Lung (tissue), 12 donors: ENCODE measurements around the gene SLC7A8. TPM values are rescaled to one million over a fixed set of nuclear protein-coding genes. Genes with fewer than 3 reads are reported as not detected.

Experiments
- ATAC-seq: fragments of 200-7000 bp; cut with Tn5 transposase; one replicate; pipeline ENCODE4 v1.9.1; 2020; ENCODE audit warnings: moderate number of reproducible peaks; ENCODE audit not compliant: insufficient read depth, low FRiP score
- DNase-seq, 3 donors: peaks; one replicate each; pipeline ENCODE4 v3.0.0-alpha.2; 2013 to 2017
- H3K27ac ChIP-seq, 2 donors: one replicate each; pipeline ENCODE4 v1.5.1; 2013; ENCODE audit warnings: mild to moderate bottlenecking in 2 of 2, moderate library complexity in 2 of 2, control low read depth in 1 of 2, inconsistent platforms in 1 of 2, low read depth in 1 of 2, low read length in 1 of 2
- H3K27me3 ChIP-seq, 3 donors: one replicate each; pipeline ENCODE4 v1.5.1; 2013; ENCODE audit warnings: low read length in 2 of 3; ENCODE audit not compliant: control insufficient read depth in 3 of 3, insufficient read depth in 3 of 3
- H3K36me3 ChIP-seq, 4 donors: one replicate each; pipeline ENCODE4 v1.5.1; 2013; ENCODE audit warnings: low read length in 4 of 4, mild to moderate bottlenecking in 1 of 4, moderate library complexity in 1 of 4; ENCODE audit not compliant: control insufficient read depth in 4 of 4, insufficient read depth in 4 of 4
- H3K4me1 ChIP-seq, 5 donors: one replicate each; pipeline ENCODE4 v1.5.1; 2013; ENCODE audit warnings: low read length in 5 of 5, mild to moderate bottlenecking in 2 of 5, moderate library complexity in 1 of 5; ENCODE audit not compliant: control insufficient read depth in 5 of 5, insufficient read depth in 5 of 5
- H3K4me3 ChIP-seq: one replicate; pipeline ENCODE4 v1.5.1; 2013; ENCODE audit warnings: mild to moderate bottlenecking, control low read depth, moderate library complexity
- H3K9ac ChIP-seq, 2 donors: one replicate each; pipeline ENCODE4 v1.5.1; 2013; ENCODE audit warnings: low read length in 2 of 2, control low read depth in 1 of 2; ENCODE audit not compliant: insufficient read depth in 1 of 2
- H3K9me3 ChIP-seq, 4 donors: one replicate each; pipeline ENCODE4 v1.5.1; 2013; ENCODE audit warnings: low read length in 3 of 4, mild to moderate bottlenecking in 1 of 4, moderate library complexity in 1 of 4; ENCODE audit not compliant: control insufficient read depth in 4 of 4, insufficient read depth in 3 of 4
- WGBS, 2 donors: extraction: QIAGEN DNeasy Blood & Tissue Kit; methylation state at CpG; one replicate each; pipeline ENCODE4 v1.1.7; 2013; 5-methylcytosine and 5-hydroxymethylcytosine counted together
- polyA plus RNA-seq, 2 donors: library from polyadenylated mRNA; stranded (reverse); fragments of 200-250 nt; gene quantifications; one replicate each; pipeline ENCODE4 v1.2.1, GENCODE V29; 2013
- total RNA-seq, 2 donors: library from RNA; depleted of rRNA in 1 of 2; stranded (reverse); fragments of >200 nt in 1 of 2; gene quantifications; one replicate each; pipeline ENCODE4 v1.2.1, GENCODE V29; 2014 to 2021
- TF ChIP-seq, protein P1 (sequence below): IDR thresholded peaks from 2 replicates; pipeline ENCODE4 v1.5.1; 2012; ENCODE audit warnings: mild to moderate bottlenecking; ENCODE audit errors: control extremely low read depth, extremely low read depth
- donor health status: control.
- donor health status: control.
- donor health status: Bipolar disorder and iron deficiency.
- donor health status: healthy.
- donor health status: DM: yes; HTN: yes; CAD: no.

SLC7A8 gene
- total and polyA plus RNA-seq, 4 donors, result 28.1 to 74.0 (median 41.9) TPM

- TF ChIP-seq, protein P1, sequence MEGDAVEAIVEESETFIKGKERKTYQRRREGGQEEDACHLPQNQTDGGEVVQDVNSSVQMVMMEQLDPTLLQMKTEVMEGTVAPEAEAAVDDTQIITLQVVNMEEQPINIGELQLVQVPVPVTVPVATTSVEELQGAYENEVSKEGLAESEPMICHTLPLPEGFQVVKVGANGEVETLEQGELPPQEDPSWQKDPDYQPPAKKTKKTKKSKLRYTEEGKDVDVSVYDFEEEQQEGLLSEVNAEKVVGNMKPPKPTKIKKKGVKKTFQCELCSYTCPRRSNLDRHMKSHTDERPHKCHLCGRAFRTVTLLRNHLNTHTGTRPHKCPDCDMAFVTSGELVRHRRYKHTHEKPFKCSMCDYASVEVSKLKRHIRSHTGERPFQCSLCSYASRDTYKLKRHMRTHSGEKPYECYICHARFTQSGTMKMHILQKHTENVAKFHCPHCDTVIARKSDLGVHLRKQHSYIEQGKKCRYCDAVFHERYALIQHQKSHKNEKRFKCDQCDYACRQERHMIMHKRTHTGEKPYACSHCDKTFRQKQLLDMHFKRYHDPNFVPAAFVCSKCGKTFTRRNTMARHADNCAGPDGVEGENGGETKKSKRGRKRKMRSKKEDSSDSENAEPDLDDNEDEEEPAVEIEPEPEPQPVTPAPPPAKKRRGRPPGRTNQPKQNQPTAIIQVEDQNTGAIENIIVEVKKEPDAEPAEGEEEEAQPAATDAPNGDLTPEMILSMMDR, result no peak
- H3K9me3 ChIP-seq, result no peaks in the 10 kb centered on the region
- 78 to 94% methylated on average over 1 of the region's 1 CpG for WGBS, 2 donors
- ATAC-seq (no peak), DNase-seq (no peak)
- H3K27ac ChIP-seq, result no peak overlapping the region
- peaks cover 17 to 57% (median 31%) of the 10 kb centered on the region in 4 donors for H3K36me3 ChIP-seq
- H3K27me3 ChIP-seq, result no peaks in the 10 kb centered on the region
- H3K4me3 ChIP-seq, result no peak overlapping the region
- H3K4me1 ChIP-seq, result peaks cover 0 to 3% (median 0%) of the 10 kb centered on the region in 5 donors
- H3K9ac ChIP-seq, result no peak overlapping the region
Observed at GRCh38 chr14:23086565-23086964, 96.9 kb downstream of the SLC7A8 start.

GRCh38 chr14:23085458-23085857, 98.0 kb downstream of the SLC7A8 start:
- Histone ChIP-seq H3K9me3 (no peaks in the 10 kb centered on the region), H3K27ac (no peak overlapping the region), H3K36me3 (peaks cover 21 to 64% (median 37%) of the 10 kb centered on the region in 4 donors), H3K4me3 (no peak overlapping the region), H3K9ac (no peak overlapping the region), H3K27me3 (no peaks in the 10 kb centered on the region), H3K4me1 (peaks cover 0 to 3% (median 0%) of the 10 kb centered on the region in 5 donors)
- WGBS, 2 donors, result 72 to 79% methylated on average over 3 of the region's 3 CpGs
- TF ChIP-seq, protein P1, result no peak
- DNase-seq (no peak), ATAC-seq (no peak)

- no peak overlapping the region for H3K9ac ChIP-seq
- H3K4me1 ChIP-seq, result no peaks in the 10 kb centered on the region
- peaks cover 40 to 70% (median 52%) of the 10 kb centered on the region in 4 donors for H3K36me3 ChIP-seq
- 73 to 77% methylated on average over 1 of the region's 1 CpG for WGBS, 2 donors
- TF ChIP-seq, protein P1, result no peak
- no peak for ATAC-seq
- H3K4me3 ChIP-seq, result no peak overlapping the region
- no peaks in the 10 kb centered on the region for H3K9me3 ChIP-seq
- no peaks in the 10 kb centered on the region for H3K27me3 ChIP-seq
- H3K27ac ChIP-seq, result no peak overlapping the region
- no peak for DNase-seq
Observed at GRCh38 chr14:23080474-23080873, 103.0 kb downstream of the SLC7A8 start.

- H3K9ac ChIP-seq, result no peak overlapping the region
- peak overlapping the region in 1 of 2 donors; percentile 38 for H3K27ac ChIP-seq
- peaks cover 43 to 72% (median 52%) of the 10 kb centered on the region in 4 donors for H3K36me3 ChIP-seq
- ATAC-seq, result no peak
- H3K27me3 ChIP-seq, result no peaks in the 10 kb centered on the region
- 89 to 91% methylated on average over 2 of the region's 2 CpGs for WGBS, 2 donors
- no peak for DNase-seq
- no peak overlapping the region for H3K4me3 ChIP-seq
- no peaks in the 10 kb centered on the region for H3K4me1 ChIP-seq
- no peaks in the 10 kb centered on the region for H3K9me3 ChIP-seq
- TF ChIP-seq, protein P1, result no peak
Observed at GRCh38 chr14:23079716-23080115, 103.7 kb downstream of the SLC7A8 start.
